ENCODE data around the gene TSSK2. TPM values are rescaled to one million over a fixed set of nuclear protein-coding genes. Genes with fewer than 3 reads are reported as not detected.

The TSSK2 gene
- polyA plus RNA-seq, 1 experiment = not detected

- ChIA-PET CTCF (no interaction called here), POLR2A (no interaction called here)
- Histone ChIP-seq H3K27ac (ENCODE audit: low read depth, low read length) (no peak overlapping the region), H3K4me3 (ENCODE audit: low read depth, low read length) (no peak overlapping the region), H3K27me3 (ENCODE audit: control insufficient read depth, insufficient read depth, low read length) (peaks cover 3% of the 10 kb centered on the region), H3K9me3 (ENCODE audit: control insufficient read depth, insufficient read depth, low read length) (no peaks in the 10 kb centered on the region; the same call in 1 of the 2 replicates)
- DNase-seq (ENCODE audit: low read depth, low spot score) = no peak
- TF ChIP-seq CTCF (IDR thresholded peaks at IDR 0.05; ENCODE audit: low read depth, low read length) = no peak
Measured at GRCh38 chr22:19126309-19127273, 4.5 kb upstream of the TSSK2 start.

- Histone ChIP-seq H3K9me3 (ENCODE audit: control insufficient read depth, insufficient read depth, low read length) (no peaks in the 10 kb centered on the region; the same call in 1 of the 2 replicates), H3K4me3 (ENCODE audit: low read depth, low read length) (no peak overlapping the region), H3K27me3 (ENCODE audit: control insufficient read depth, insufficient read depth, low read length) (peaks cover 3% of the 10 kb centered on the region), H3K27ac (ENCODE audit: low read depth, low read length) (no peak overlapping the region)
- no peak for TF ChIP-seq CTCF (IDR thresholded peaks at IDR 0.05; ENCODE audit: low read depth, low read length)
- no peak for DNase-seq (ENCODE audit: low read depth, low spot score)
- ChIA-PET CTCF (no interaction called here), POLR2A (no interaction called here)
Measured at GRCh38 chr22:19127329-19128008, 3.6 kb upstream of the TSSK2 start.

- peaks cover 3% of the 10 kb centered on the region for H3K27me3 ChIP-seq (ENCODE audit: control insufficient read depth, insufficient read depth, low read length)
- ChIA-PET CTCF (no interaction called here), POLR2A (no interaction called here)
- no peak for DNase-seq (ENCODE audit: low read depth, low spot score)
- H3K27ac ChIP-seq (ENCODE audit: low read depth, low read length) = no peak overlapping the region
- H3K4me3 ChIP-seq (ENCODE audit: low read depth, low read length) = no peak overlapping the region
- no peak for TF ChIP-seq CTCF (IDR thresholded peaks at IDR 0.05; ENCODE audit: low read depth, low read length)
- no peaks in the 10 kb centered on the region; the same call in 1 of the 2 replicates for H3K9me3 ChIP-seq (ENCODE audit: control insufficient read depth, insufficient read depth, low read length)
Measured at GRCh38 chr22:19128009-19128401, 3.1 kb upstream of the TSSK2 start.

- DNase-seq (ENCODE audit: low read depth, low spot score) = no peak
Measured at GRCh38 chr22:19128946-19129727, 2.0 kb upstream of the TSSK2 start.

More at GRCh38 chr22:19128946-19129727, 2.0 kb upstream of the TSSK2 start:
- no peaks in the 10 kb centered on the region; the same call in 1 of the 2 replicates for H3K9me3 ChIP-seq (ENCODE audit: control insufficient read depth, insufficient read depth, low read length)
- H3K4me3 ChIP-seq (ENCODE audit: low read depth, low read length) = no peak overlapping the region
- CTCF ChIA-PET = no interaction called here
- POLR2A ChIA-PET = no interaction called here
- no peak overlapping the region for H3K27ac ChIP-seq (ENCODE audit: low read depth, low read length)
- H3K27me3 ChIP-seq (ENCODE audit: control insufficient read depth, insufficient read depth, low read length) = peaks cover 3% of the 10 kb centered on the region
- TF ChIP-seq CTCF (IDR thresholded peaks at IDR 0.05; ENCODE audit: low read depth, low read length) = no peak

Measured in AG04450 (cell line).